NT2/D1 (cell line): ENCODE measurements around the gene ARID3B.
"Not testable (repeated sequence)": the region's sequence is repeated elsewhere in the genome, so short reads cannot be mapped to it uniquely, and the experiment has no call there.

Source experiments
- DNase-seq: peaks from one replicate; pipeline ENCODE4 v3.0.0-alpha.2; 2011; ENCODE audit warnings: low read depth, low spot score
- H3K27me3 ChIP-seq: 2 replicates; pipeline ENCODE4 v1.6.0; 2011; ENCODE audit warnings: mild to moderate bottlenecking; ENCODE audit not compliant: insufficient read length, insufficient read depth
- H3K36me3 ChIP-seq: 2 replicates; pipeline ENCODE4 v1.6.1; 2011; ENCODE audit warnings: mild to moderate bottlenecking, low read length, mixed read lengths; ENCODE audit not compliant: insufficient read depth, insufficient read length
- H3K4me1 ChIP-seq: 2 replicates; pipeline ENCODE4 v1.5.1; 2011; ENCODE audit not compliant: insufficient read depth, insufficient read length
- H3K4me3 ChIP-seq: 2 replicates; pipeline ENCODE4 v1.5.1; 2011; ENCODE audit warnings: low read depth; ENCODE audit not compliant: insufficient read length
- H3K9ac ChIP-seq: 2 replicates; pipeline ENCODE4 v1.6.0; 2011; ENCODE audit warnings: low read depth; ENCODE audit not compliant: insufficient read length
- H3K9me3 ChIP-seq: 2 replicates; pipeline ENCODE4 v1.5.1; 2011; ENCODE audit warnings: mild to moderate bottlenecking, low read length; ENCODE audit not compliant: insufficient read depth
- SUZ12 ChIP-seq: IDR thresholded peaks from 2 replicates; pipeline ENCODE4 v1.6.1; 2011; ENCODE audit not compliant: insufficient read length, insufficient read depth; ENCODE audit errors: extremely low read depth
- YY1 ChIP-seq: IDR thresholded peaks from 2 replicates; pipeline ENCODE4 v1.6.1; 2011; ENCODE audit not compliant: insufficient read length, insufficient read depth
- ZNF274 ChIP-seq: IDR thresholded peaks from 2 replicates; pipeline ENCODE4 v1.6.1; 2011; ENCODE audit warnings: mild to moderate bottlenecking, low read depth, low read length

ARID3B gene

GRCh38 chr15:74626336-74626735 lies 85.3 kb downstream of the ARID3B start:
- H3K36me3 ChIP-seq = peaks cover 100% of the 10 kb centered on the region
- TF ChIP-seq SUZ12 = no peak
- no peak for TF ChIP-seq YY1
- TF ChIP-seq ZNF274 = no peak

GRCh38 chr15:74626752-74627692 lies 86.0 kb downstream of the ARID3B start:
- H3K9ac ChIP-seq = no peak overlapping the region
- H3K9me3 ChIP-seq = no peaks in the 10 kb centered on the region
- DNase-seq = no peak
- H3K4me3 ChIP-seq = no peak overlapping the region
- peaks cover 7% of the 10 kb centered on the region for H3K4me1 ChIP-seq
- peaks cover 100% of the 10 kb centered on the region for H3K36me3 ChIP-seq
- no peaks in the 10 kb centered on the region for H3K27me3 ChIP-seq
- TF ChIP-seq SUZ12 (no peak), YY1 (no peak), ZNF274 (no peak)

More at GRCh38 chr15:74626336-74626735, 85.3 kb downstream of the ARID3B start:
- Histone ChIP-seq H3K4me3 (no peak overlapping the region), H3K9ac (no peak overlapping the region), H3K27me3 (no peaks in the 10 kb centered on the region), H3K9me3 (no peaks in the 10 kb centered on the region), H3K4me1 (peaks cover 9% of the 10 kb centered on the region)
- DNase-seq = no peak

- TF ChIP-seq YY1 = no peak
- TF ChIP-seq SUZ12 = no peak
- TF ChIP-seq ZNF274 = no peak
- Histone ChIP-seq H3K9ac (no peak overlapping the region), H3K36me3 (peaks cover 100% of the 10 kb centered on the region), H3K9me3 (no peaks in the 10 kb centered on the region), H3K4me1 (peaks cover 7% of the 10 kb centered on the region), H3K4me3 (no peak overlapping the region), H3K27me3 (no peaks in the 10 kb centered on the region)
- DNase-seq = no peak
Observed at GRCh38 chr15:74627766-74628165, 86.7 kb downstream of the ARID3B start.

- no peak for TF ChIP-seq SUZ12
- no peak for TF ChIP-seq ZNF274
- TF ChIP-seq YY1 = no peak
- Histone ChIP-seq H3K4me3 (no peak overlapping the region), H3K36me3 (peaks cover 100% of the 10 kb centered on the region), H3K27me3 (no peaks in the 10 kb centered on the region), H3K9me3 (no peaks in the 10 kb centered on the region), H3K4me1 (peaks cover 3% of the 10 kb centered on the region), H3K9ac (no peak overlapping the region)
- DNase-seq = no peak
Observed at GRCh38 chr15:74628199-74628598, 87.2 kb downstream of the ARID3B start.

GRCh38 chr15:74628949-74629348 lies 87.9 kb downstream of the ARID3B start:
- Histone ChIP-seq H3K36me3 (peaks cover 100% of the 10 kb centered on the region), H3K27me3 (no peaks in the 10 kb centered on the region), H3K9ac (no peak overlapping the region), H3K4me1 (no peaks in the 10 kb centered on the region), H3K9me3 (no peaks in the 10 kb centered on the region), H3K4me3 (no peak overlapping the region)
- TF ChIP-seq SUZ12 (no peak), YY1 (no peak), ZNF274 (no peak)
- no peak for DNase-seq

- not testable (repeated sequence) for DNase-seq, H3K9ac ChIP-seq, H3K9me3 ChIP-seq, H3K27me3 ChIP-seq, H3K4me1 ChIP-seq, H3K4me3 ChIP-seq
- H3K36me3 ChIP-seq = peaks cover 100% of the 10 kb centered on the region
Observed at GRCh38 chr15:74629696-74630095, 88.7 kb downstream of the ARID3B start.

GRCh38 chr15:74630284-74631086 lies 89.5 kb downstream of the ARID3B start:
- no peak for TF ChIP-seq ZNF274
- no peak for TF ChIP-seq YY1
- TF ChIP-seq SUZ12 = no peak
- H3K9ac ChIP-seq = no peak overlapping the region
- H3K9me3 ChIP-seq = no peaks in the 10 kb centered on the region
- no peaks in the 10 kb centered on the region for H3K4me1 ChIP-seq
- no peak overlapping the region for H3K4me3 ChIP-seq
- no peaks in the 10 kb centered on the region for H3K27me3 ChIP-seq
- DNase-seq = no peak
- peaks cover 100% of the 10 kb centered on the region for H3K36me3 ChIP-seq
